HG03521 (cell line): ENCODE results near the gene LRP3.
"Not testable (repeated sequence)": the region's sequence is repeated elsewhere in the genome, so short reads cannot be mapped to it uniquely, and the experiment has no call there.

ENCODE experiments used
- ATAC-seq: cut with Tn5 transposase; IDR thresholded peaks from one replicate; pipeline ENCODE4 v1.9.1; 2021; ENCODE audit warnings: mild to moderate bottlenecking, moderate library complexity; ENCODE audit not compliant: unreplicated experiment

Gene LRP3

GRCh38 chr19:33215438-33216197 lies 21.5 kb downstream of the LRP3 start:
- no peak for ATAC-seq

GRCh38 chr19:33216198-33216830 lies 22.2 kb downstream of the LRP3 start:
- ATAC-seq: no peak

GRCh38 chr19:33217881-33218280 lies 23.8 kb downstream of the LRP3 start:
- no peak for ATAC-seq

GRCh38 chr19:33219261-33219815 lies 25.2 kb downstream of the LRP3 start:
- no peak for ATAC-seq

- no peak for ATAC-seq
These were observed 26.0 kb downstream of the LRP3 start for GRCh38 chr19:33220115-33220514.

- no peak for ATAC-seq
These were observed 26.6 kb downstream of the LRP3 start for GRCh38 chr19:33220735-33221134.

- ATAC-seq: no peak
These were observed 27.5 kb downstream of the LRP3 start for GRCh38 chr19:33221638-33222037.

GRCh38 chr19:33222255-33222654 lies 28.1 kb downstream of the LRP3 start:
- not testable (repeated sequence) for ATAC-seq

- ATAC-seq: no peak
These were observed 30.7 kb downstream of the LRP3 start for GRCh38 chr19:33224694-33225457.

- no peak for ATAC-seq
These were observed 31.4 kb downstream of the LRP3 start, which contains the start of gene SLC7A10 for GRCh38 chr19:33225458-33225926. Gene SLC7A10 (minus strand): TSS chr19:33225850. CDS start chr19:33225703, 147 bp downstream.

- ATAC-seq: no peak
These were observed 32.6 kb downstream of the LRP3 start for GRCh38 chr19:33226550-33227241.

- ATAC-seq: no peak
These were observed 33.1 kb downstream of the LRP3 start for GRCh38 chr19:33227242-33227650.

GRCh38 chr19:33227870-33228599 lies 33.9 kb downstream of the LRP3 start:
- no peak for ATAC-seq

GRCh38 chr19:33229962-33230361 lies 35.8 kb downstream of the LRP3 start:
- no peak for ATAC-seq

- no peak for ATAC-seq
These were observed 37.4 kb downstream of the LRP3 start for GRCh38 chr19:33231511-33231910.

- ATAC-seq: no peak
These were observed 38.5 kb downstream of the LRP3 start for GRCh38 chr19:33232656-33233055.

GRCh38 chr19:33233056-33233873 lies 39.1 kb downstream of the LRP3 start:
- ATAC-seq: no peak

- ATAC-seq: no peak
These were observed 40.0 kb downstream of the LRP3 start for GRCh38 chr19:33234092-33234491.

GRCh38 chr19:33234736-33235135 lies 40.6 kb downstream of the LRP3 start:
- no peak for ATAC-seq
